Fibroblast of mammary gland (primary cell): ENCODE data around the gene TMEM202.
"Not testable (repeated sequence)": the region's sequence is repeated elsewhere in the genome, so short reads cannot be mapped to it uniquely, and the experiment has no call there.

Experiments
- DNase-seq: peaks from one replicate; pipeline ENCODE4 v3.0.0-alpha.2; 2010; ENCODE audit warnings: low read depth
- H3K4me3 ChIP-seq: 2 replicates; pipeline ENCODE4 v1.5.1; 2011; ENCODE audit warnings: low read depth, mild to moderate bottlenecking, low read length, moderate library complexity; ENCODE audit not compliant: control insufficient read depth
- CTCF ChIP-seq: conservative IDR thresholded peaks from 2 replicates; pipeline ENCODE4 v1.5.1; 2011; ENCODE audit warnings: low read depth, low read length, inconsistent platforms; ENCODE audit not compliant: control insufficient read depth, insufficient read depth

TMEM202 gene

DNA sequence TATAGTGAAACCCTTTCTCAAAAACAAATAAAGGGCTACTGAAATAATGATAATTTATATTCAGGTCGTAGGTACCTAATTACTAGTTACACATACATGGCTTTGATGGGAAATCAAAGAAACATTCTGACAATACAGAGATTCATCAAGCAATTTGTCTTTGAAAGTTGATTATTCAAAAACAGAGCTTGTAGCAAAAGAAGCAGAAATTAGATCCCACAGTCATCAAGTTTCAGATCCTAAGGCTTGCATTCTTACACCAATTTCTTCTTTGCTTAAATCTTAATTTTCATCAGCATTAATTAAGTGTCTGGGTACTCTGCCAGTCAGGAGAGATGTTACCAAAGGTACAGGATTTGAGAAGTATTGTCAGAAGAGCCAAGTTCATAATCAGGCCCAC is 20.8 kb upstream of the TMEM202 start:
- no peak for TF ChIP-seq CTCF
- H3K4me3 ChIP-seq = no peak overlapping the region
- DNase-seq = no peak

- peak; percentile 31 for DNase-seq
- H3K4me3 ChIP-seq = not testable (repeated sequence)
These were observed 19.0 kb upstream of the TMEM202 start for GRCh38 chr15:72379106-72379505.

- no peak for DNase-seq
- no peak overlapping the region for H3K4me3 ChIP-seq
- no peak for TF ChIP-seq CTCF
These were observed 18.2 kb upstream of the TMEM202 start for GRCh38 chr15:72379856-72380430.

DNA sequence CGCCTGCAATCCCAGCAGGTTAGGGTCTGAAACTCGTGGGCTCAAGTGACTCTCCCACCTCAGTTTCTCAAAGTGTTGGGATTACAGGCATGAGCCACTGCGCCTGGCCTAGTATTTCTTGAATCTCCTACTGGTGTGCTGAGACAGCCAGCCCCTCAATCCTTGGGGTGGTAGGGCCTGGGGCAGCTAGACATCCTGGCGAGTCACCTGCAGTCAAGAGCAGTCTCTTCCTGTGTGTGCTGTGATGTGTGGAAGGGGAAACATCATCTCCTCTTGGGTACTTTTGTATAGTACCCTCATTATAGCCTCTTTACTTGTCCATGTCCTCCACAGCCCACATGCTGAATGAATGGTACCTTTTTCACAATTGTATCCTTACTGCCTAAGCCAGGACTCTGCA is 17.4 kb upstream of the TMEM202 start:
- DNase-seq = no peak
- H3K4me3 ChIP-seq = no peak overlapping the region
- TF ChIP-seq CTCF = no peak

DNA sequence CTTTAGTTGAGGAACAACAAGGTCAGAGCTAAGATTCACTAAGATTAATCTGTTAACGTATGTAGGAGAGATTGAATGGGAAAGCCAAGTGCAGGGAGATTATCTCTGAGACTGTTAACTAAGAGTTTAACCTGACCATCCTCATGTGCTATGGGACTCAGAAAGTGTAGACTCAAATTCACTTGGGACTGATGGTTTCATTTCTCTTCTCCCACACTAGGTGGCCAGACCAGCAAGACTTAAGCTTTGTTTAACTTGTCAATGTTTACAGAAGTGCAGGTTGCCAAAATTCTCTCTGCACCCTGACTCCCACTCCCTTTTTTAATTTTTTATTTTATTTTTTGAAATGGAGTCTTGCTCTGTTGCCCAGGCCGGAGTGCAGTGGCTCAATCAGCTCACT is 16.0 kb upstream of the TMEM202 start:
- no peak overlapping the region for H3K4me3 ChIP-seq
- TF ChIP-seq CTCF = peak; percentile 14
- DNase-seq = no peak

DNA sequence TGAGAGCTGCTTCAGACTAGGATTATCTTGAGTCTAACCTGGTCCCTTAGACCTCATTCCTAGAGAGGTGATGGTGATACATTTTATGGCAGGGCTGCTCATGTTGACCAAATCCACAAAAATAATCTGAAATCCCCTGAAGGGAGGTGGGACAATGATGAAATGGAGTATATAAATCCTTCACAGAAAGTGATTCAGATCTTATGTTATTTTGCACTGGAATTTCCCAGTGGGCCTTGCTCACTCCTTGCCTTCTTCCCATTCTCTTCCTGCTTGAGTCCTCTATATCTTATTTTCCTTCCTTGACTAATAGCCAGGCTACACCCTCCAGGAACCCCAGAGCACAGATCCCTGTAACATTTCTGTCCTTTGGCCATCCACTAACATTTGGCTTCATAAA is 10.4 kb upstream of the TMEM202 start:
- H3K4me3 ChIP-seq = no peak overlapping the region
- DNase-seq = no peak
- no peak for TF ChIP-seq CTCF

GRCh38 chr15:72389231-72389630 is 8.9 kb upstream of the TMEM202 start:
- DNase-seq = no peak
- TF ChIP-seq CTCF = no peak
- H3K4me3 ChIP-seq = no peak overlapping the region

DNA sequence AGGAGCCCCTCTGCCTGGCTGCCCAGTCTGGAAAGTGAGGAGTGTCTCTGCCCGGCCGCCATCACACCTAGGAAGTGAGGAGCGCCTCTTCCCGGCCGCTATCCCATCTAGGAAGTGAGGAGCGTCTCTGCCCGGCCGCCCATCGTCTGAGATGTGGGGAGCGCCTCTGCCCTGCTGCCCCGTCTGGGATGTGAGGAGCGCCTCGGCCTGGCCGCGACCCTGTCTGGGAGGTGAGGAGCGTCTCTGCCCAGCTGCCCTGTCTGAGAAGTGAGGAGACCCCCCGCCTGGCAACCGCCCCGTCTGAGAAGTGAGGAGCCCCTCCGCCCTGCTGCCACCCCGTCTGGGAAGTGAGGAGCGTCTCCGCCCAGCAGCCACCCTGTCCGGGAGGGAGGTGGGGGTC is 1.8 kb upstream of the TMEM202 start:
- not testable (repeated sequence) for H3K4me3 ChIP-seq, DNase-seq
